Upper lobe of right lung (tissue), 1 donor: ENCODE results near the gene GNPTG. TPM values are rescaled to one million over a fixed set of nuclear protein-coding genes. Genes with fewer than 3 reads are reported as not detected.

Experiments used
- ATAC-seq: fragments of 200-7000 bp; cut with Tn5 transposase; one replicate; pipeline ENCODE4 v1.9.1; 2020; ENCODE audit warnings: mild to moderate bottlenecking, moderate library complexity
- DNase-seq: peaks from one replicate; pipeline ENCODE4 v3.0.0-alpha.2; 2020
- H3K27ac ChIP-seq: fragments of 200-600 bp; one replicate; pipeline ENCODE4 v1.8.0; 2022
- H3K27me3 ChIP-seq: fragments of 200-600 bp; one replicate; pipeline ENCODE4 v1.8.0; 2022; ENCODE audit warnings: mild to moderate bottlenecking
- H3K36me3 ChIP-seq: fragments of 200-600 bp; one replicate; pipeline ENCODE4 v1.8.0; 2022
- H3K4me1 ChIP-seq: fragments of 200-600 bp; one replicate; pipeline ENCODE4 v1.8.0; 2022
- H3K4me3 ChIP-seq: fragments of 200-600 bp; one replicate; pipeline ENCODE4 v1.8.0; 2022; ENCODE audit warnings: mild to moderate bottlenecking
- H3K9me3 ChIP-seq: fragments of 200-600 bp; one replicate; pipeline ENCODE4 v1.8.0; 2022
- intact Hi-C: fragments of 100-400 bp; cut with DNase I; formaldehyde crosslinking; loops from one replicate; pipeline ENCODE4 v1.11.0; 2022
- total RNA-seq: library from RNA; stranded (reverse); fragmentation: NEBNext Ultra II Directional; extraction: Animal tissue kit (Norgen Biotek cat#: 25700); gene quantifications from one replicate; pipeline ENCODE4 v1.2.1, GENCODE V29; 2021
- TF ChIP-seq, protein P1 (sequence below): fragments of 200-600 bp; IDR thresholded peaks from one replicate; pipeline ENCODE4 v1.8.0; 2022; ENCODE audit warnings: antibody characterized with exemption
- donor health status: DM: no; HTN: yes; CAD: no; lungs with severe emphysema.

Gene GNPTG
- total RNA-seq, 1 donor from 2014 or later, result 82.9 TPM

DNA sequence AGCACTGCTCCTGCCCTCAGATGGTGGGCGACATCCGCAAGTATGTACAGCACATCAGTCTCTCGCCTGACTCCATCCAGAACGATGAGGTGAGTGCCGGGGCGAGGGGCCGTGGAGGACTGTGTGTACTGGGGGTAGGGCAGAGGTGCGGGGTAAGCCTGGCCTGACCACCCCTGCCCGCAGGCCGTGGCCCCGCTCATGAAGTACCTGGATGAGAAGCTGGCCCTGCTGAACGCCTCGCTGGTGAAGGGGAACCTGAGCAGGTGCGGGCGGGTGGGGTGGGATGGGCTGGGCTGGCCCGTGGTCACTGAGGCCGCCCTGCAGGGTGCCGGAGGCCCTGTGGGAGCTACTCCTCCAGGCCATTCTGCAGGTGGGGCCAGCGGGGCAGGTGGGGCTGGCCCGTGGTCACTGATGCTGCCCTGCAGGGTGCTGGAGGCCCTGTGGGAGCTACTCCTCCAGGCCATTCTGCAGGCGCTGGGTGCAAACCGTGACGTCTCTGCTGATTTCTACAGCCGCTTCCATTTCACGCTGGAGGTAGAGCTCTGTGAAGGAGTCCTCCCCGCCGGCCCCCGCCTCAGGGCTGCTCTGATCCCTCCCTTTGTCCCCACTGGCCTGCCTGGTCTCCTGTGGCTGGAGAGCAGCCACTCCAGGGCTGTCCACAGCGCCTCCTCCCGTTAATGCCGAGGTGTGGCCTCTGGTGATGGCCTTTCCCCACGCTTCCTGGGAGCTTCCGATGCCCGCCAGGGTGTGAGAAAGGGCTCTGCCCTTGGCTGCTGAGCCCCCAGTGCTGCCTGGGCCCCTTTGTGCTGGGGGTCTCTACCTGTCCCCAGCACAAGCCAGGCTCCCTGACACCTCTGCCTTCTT lies 5.1 kb upstream of the GNPTG start:
- TF ChIP-seq, protein P1, sequence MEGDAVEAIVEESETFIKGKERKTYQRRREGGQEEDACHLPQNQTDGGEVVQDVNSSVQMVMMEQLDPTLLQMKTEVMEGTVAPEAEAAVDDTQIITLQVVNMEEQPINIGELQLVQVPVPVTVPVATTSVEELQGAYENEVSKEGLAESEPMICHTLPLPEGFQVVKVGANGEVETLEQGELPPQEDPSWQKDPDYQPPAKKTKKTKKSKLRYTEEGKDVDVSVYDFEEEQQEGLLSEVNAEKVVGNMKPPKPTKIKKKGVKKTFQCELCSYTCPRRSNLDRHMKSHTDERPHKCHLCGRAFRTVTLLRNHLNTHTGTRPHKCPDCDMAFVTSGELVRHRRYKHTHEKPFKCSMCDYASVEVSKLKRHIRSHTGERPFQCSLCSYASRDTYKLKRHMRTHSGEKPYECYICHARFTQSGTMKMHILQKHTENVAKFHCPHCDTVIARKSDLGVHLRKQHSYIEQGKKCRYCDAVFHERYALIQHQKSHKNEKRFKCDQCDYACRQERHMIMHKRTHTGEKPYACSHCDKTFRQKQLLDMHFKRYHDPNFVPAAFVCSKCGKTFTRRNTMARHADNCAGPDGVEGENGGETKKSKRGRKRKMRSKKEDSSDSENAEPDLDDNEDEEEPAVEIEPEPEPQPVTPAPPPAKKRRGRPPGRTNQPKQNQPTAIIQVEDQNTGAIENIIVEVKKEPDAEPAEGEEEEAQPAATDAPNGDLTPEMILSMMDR, result no peak
- Histone ChIP-seq H3K27me3 (no peaks in the 10 kb centered on the region), H3K27ac (no peak overlapping the region), H3K4me1 (peaks cover 17% of the 10 kb centered on the region), H3K9me3 (no peaks in the 10 kb centered on the region), H3K36me3 (peaks cover 23% of the 10 kb centered on the region), H3K4me3 (no peak overlapping the region)
- DNase-seq (no peak), ATAC-seq (no peak)
- intact Hi-C loops, result no loop called here

DNA sequence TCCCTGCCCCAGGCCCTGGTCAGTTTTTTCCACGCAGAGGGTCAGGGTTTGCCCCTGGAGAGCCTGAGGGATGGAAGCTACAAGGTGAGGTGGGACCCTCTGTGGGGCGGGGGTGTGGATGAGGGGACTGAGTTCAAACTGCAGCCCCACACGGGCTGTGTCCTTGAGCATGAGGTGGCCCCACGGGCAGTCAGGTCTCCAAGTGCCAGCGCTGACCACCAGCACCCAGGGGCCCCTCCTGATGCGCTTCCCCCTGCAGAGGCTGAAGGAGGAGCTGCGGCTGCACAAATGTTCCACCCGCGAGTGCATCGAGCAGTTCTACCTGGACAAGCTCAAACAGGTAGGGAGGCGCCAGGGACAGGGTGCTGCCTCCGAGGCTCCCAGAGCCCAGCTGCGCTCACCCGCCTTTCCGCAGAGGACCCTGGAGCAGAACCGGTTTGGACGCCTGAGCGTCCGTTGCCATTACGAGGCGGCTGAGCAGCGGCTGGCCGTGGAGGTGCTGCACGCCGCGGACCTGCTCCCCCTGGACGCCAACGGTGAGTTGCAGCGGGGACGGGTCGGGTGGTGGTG lies 4.4 kb upstream of the GNPTG start:
- no peak for DNase-seq
- H3K27me3 ChIP-seq, result no peaks in the 10 kb centered on the region
- TF ChIP-seq, protein P1, result no peak
- no peak overlapping the region for H3K27ac ChIP-seq
- H3K4me3 ChIP-seq, result no peak overlapping the region
- intact Hi-C loops, result no loop called here
- H3K36me3 ChIP-seq, result peaks cover 23% of the 10 kb centered on the region
- H3K4me1 ChIP-seq, result peaks cover 15% of the 10 kb centered on the region
- no peaks in the 10 kb centered on the region for H3K9me3 ChIP-seq
- no peak for ATAC-seq

DNA sequence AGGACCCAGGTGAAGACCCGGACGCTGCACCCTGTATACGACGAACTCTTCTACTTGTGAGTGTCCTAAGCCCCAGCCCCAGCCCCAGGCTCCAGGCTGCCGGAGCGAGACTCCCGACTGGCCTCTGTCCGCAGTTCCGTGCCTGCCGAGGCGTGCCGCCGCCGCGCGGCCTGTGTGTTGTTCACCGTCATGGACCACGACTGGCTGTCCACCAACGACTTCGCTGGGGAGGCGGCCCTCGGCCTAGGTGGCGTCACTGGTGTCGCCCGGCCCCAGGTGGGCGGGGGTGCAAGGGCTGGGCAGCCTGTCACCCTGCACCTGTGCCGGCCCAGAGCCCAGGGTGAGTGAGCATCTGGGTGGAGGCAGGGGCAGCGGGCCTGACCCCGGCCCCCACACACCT lies 3.8 kb upstream of the GNPTG start:
- TF ChIP-seq, protein P1, result no peak
- Histone ChIP-seq H3K4me1 (peaks cover 18% of the 10 kb centered on the region), H3K36me3 (peaks cover 23% of the 10 kb centered on the region), H3K27ac (no peak overlapping the region), H3K4me3 (no peak overlapping the region), H3K27me3 (no peaks in the 10 kb centered on the region), H3K9me3 (no peaks in the 10 kb centered on the region)
- ATAC-seq (no peak), DNase-seq (no peak)
- intact Hi-C loops, result no loop called here

DNA sequence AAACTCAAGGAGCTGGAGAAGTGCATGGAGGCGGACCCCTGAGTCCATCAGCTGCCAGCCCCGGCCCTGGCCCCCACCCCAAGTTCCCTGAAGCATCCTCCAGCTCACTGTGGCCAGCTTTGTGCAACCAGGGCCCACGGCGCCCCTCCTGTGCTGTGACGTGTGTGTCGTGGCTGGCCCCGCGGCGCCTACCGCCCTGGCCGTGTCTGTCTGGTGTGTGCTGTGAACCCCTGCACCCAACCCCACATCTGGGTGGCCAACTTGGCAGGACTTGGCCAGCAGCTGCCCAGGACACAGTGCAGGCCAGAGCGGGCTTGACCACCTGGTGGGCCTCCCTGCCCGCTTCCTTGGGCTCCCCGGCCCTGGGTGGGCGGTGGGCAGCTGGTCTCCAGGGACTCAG lies 3.3 kb upstream of the GNPTG start:
- peaks cover 15% of the 10 kb centered on the region for H3K4me1 ChIP-seq
- no peaks in the 10 kb centered on the region for H3K27me3 ChIP-seq
- TF ChIP-seq, protein P1, result no peak
- H3K4me3 ChIP-seq, result no peak overlapping the region
- no peaks in the 10 kb centered on the region for H3K9me3 ChIP-seq
- no peak overlapping the region for H3K27ac ChIP-seq
- DNase-seq (no peak), ATAC-seq (no peak)
- intact Hi-C loops, result no loop called here
- H3K36me3 ChIP-seq, result peaks cover 23% of the 10 kb centered on the region

DNA sequence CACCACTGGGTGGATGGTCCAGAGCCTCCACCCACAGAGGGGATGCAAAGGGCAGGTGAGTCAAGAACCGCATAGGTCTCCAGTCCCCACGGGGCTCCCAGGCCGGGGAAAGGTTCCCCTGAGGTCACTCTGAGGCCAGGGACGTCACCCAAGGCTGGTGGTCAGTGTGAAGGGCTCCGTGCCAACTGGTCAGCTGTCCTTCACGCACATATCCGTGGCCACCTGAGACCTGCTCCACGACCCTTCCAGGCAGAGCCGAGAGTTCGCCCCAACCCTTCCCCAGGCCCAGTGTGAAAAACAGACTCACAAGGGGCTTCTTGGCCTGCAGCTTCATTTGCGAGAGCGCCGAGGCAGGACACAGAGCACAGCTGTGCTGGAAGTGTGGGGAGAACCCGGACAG lies 2.8 kb upstream of the GNPTG start:
- intact Hi-C loops, result no loop called here
- Histone ChIP-seq H3K27me3 (no peaks in the 10 kb centered on the region), H3K4me1 (peaks cover 15% of the 10 kb centered on the region), H3K36me3 (peaks cover 23% of the 10 kb centered on the region), H3K4me3 (no peak overlapping the region), H3K9me3 (no peaks in the 10 kb centered on the region), H3K27ac (no peak overlapping the region)
- ATAC-seq (no peak), DNase-seq (no peak)
- TF ChIP-seq, protein P1, result no peak
